GM12878 (cell line): ENCODE data around the gene NRG2.

ENCODE experiments used
- CREB1 ChIP-seq: IDR thresholded peaks from 2 replicates; pipeline ENCODE4 v1.6.1; 2012; ENCODE audit warnings: low read depth, mild to moderate bottlenecking, inconsistent platforms
- EZH2 ChIP-seq: IDR thresholded peaks from 2 replicates; pipeline ENCODE4 v1.6.1; 2012; ENCODE audit warnings: low read depth, mild to moderate bottlenecking, control low read depth, inconsistent platforms, low read length, borderline replicate concordance; ENCODE audit not compliant: control insufficient read depth
- POLR2A ChIP-seq: IDR thresholded peaks from 2 replicates; pipeline ENCODE4 v1.6.1; 2011; ENCODE audit warnings: low read depth, mild to moderate bottlenecking, low read length
- REST ChIP-seq: IDR thresholded peaks from 2 replicates; pipeline ENCODE4 v1.6.1; 2012; ENCODE audit warnings: mild to moderate bottlenecking, low read depth, low read length
- ZBTB40 ChIP-seq: fragments of 450-650 bp; IDR thresholded peaks from 2 replicates; pipeline ENCODE4 v1.6.1; 2016; ENCODE audit warnings: mild to moderate bottlenecking, moderate library complexity, borderline replicate concordance
- TF ChIP-seq, protein P1 (sequence below), 3 experiments: IDR thresholded peaks in 2 of 3; conservative IDR thresholded peaks in 1 of 3; 2 replicates each; pipeline ENCODE4 v1.5.1; 2011; ENCODE audit warnings: low read depth in 3 of 3, low read length in 3 of 3, mild to moderate bottlenecking in 3 of 3, control low read depth in 2 of 3, moderate library complexity in 2 of 3, inconsistent platforms in 1 of 3, mixed read lengths in 1 of 3; ENCODE audit not compliant: control insufficient read depth in 2 of 3, insufficient read depth in 1 of 3; ENCODE audit errors: extremely low read depth in 1 of 3

DNA sequence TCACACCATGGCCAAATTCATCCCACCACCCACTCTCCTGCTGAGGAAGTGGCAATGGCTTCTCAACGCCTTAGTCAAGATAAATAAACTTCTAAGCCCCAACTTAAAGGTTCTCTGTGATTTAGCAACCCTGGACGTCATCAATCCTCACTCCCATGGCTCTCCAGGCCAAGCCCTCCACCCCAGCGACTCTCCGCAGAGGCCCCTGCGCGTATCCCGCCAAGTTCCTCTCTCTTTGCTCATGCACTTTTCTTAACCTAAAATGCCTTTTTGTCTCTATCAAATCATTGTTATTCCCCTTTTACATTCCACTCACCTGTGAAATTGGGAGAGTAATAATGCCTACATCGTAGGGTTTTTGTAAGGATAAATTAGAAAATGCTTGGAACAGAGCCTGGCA is 88.6 kb downstream of the NRG2 start:
- no peak for TF ChIP-seq CREB1
- no peak for TF ChIP-seq EZH2
- TF ChIP-seq ZBTB40: no peak
- TF ChIP-seq, protein P1, sequence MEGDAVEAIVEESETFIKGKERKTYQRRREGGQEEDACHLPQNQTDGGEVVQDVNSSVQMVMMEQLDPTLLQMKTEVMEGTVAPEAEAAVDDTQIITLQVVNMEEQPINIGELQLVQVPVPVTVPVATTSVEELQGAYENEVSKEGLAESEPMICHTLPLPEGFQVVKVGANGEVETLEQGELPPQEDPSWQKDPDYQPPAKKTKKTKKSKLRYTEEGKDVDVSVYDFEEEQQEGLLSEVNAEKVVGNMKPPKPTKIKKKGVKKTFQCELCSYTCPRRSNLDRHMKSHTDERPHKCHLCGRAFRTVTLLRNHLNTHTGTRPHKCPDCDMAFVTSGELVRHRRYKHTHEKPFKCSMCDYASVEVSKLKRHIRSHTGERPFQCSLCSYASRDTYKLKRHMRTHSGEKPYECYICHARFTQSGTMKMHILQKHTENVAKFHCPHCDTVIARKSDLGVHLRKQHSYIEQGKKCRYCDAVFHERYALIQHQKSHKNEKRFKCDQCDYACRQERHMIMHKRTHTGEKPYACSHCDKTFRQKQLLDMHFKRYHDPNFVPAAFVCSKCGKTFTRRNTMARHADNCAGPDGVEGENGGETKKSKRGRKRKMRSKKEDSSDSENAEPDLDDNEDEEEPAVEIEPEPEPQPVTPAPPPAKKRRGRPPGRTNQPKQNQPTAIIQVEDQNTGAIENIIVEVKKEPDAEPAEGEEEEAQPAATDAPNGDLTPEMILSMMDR (IDR thresholded peaks at IDR 0.05 in 2 of 3, conservative IDR thresholded peaks at IDR 0.05 in 1 of 3; ENCODE audit: control insufficient read depth in 2 of 3, extremely low read depth in 1 of 3, insufficient read depth in 1 of 3, low read depth in 3 of 3, low read length in 3 of 3): no peak
- no peak for TF ChIP-seq REST
- no peak for TF ChIP-seq POLR2A
